Measurements from ENCODE around the gene VARS1. TPM values are rescaled to one million over a fixed set of nuclear protein-coding genes. Genes with fewer than 3 reads are reported as not detected.

Gene VARS1
- total and polyA plus RNA-seq, 10 donors = 31.1 to 97.3 (median 49.4) TPM

GRCh38 chr6:31837369-31838113 is 42.0 kb upstream of the VARS1 start:
- H3K36me3 ChIP-seq = peaks cover 0 to 66% (median 47%) of the 10 kb centered on the region in 6 donors

DNA sequence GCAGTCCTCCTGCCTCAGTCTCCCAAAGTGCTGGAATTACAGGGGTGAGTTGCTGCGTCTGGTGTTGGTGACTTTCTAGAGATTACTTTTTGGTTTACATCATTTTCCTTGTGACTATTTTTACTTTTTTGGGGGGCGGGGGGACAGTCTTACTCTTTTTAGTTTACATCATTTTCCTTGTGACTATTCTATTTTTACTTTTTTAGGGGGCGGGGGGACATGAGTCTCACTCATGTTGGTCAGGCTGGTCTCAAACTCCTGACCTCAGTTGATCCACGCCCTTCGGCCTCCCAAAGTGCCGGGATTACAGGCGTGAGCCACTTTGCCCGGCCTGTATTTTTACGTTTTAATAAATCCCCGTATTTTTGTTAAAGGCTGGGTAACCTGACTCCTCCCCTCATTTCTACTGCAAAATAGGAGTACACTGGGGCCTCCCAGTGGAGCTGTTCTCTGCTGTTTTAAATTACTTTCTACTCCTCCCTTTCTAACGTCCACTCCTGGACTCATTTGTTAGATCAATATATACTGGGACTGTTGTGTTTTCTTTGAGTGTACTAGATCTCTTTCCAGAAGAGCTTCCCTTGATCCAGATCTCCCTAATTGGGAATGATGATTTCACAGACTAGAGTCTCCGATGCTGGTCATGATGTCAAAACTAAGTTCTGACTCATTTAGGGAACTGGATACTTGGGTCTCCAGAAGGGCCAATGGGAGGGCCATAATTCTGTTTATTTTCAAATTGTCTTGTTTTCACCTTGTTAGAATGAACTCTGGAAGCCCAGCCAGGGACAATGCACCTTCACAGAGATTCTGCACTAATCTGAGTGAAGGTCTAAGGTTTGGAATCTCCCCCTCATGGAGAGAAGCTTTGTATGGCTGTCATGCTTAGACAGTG is 41.2 kb upstream of the VARS1 start:
- intact Hi-C loops (cut with DNase I; ENCODE audit: low total_unique reads) = no loop called here
- Histone ChIP-seq H3K9me3 (no peaks in the 10 kb centered on the region), H3K36me3 (peaks cover 0 to 58% (median 46%) of the 10 kb centered on the region in 6 donors), H3K27me3 (replicated peaks in 1 of 7) (no peaks in the 10 kb centered on the region), H3K4me3 (peak overlapping the region; percentile 71 to 92 (median 79)), H3K27ac (peak overlapping the region; percentile 92 to 98 (median 96)), H3K4me1 (peaks cover 38 to 73% (median 69%) of the 10 kb centered on the region in 6 donors)
- TF ChIP-seq CTCF (IDR thresholded peaks at IDR 0.05 in 8 of 11, conservative IDR thresholded peaks at IDR 0.05 in 3 of 11) = no peak
- no peak for TF ChIP-seq POLR2AphosphoS5 (IDR thresholded peaks at IDR 0.05)
- TF ChIP-seq POLR2A (IDR thresholded peaks at IDR 0.05) = no peak
- WGBS, 5 donors = 16 to 26% (median 20%) methylated on average over 12 of the region's 12 CpGs
- DNase-seq = no peak

More at GRCh38 chr6:31837369-31838113, 42.0 kb upstream of the VARS1 start:
- Histone ChIP-seq H3K27ac (peak overlapping the region in 7 of 8 donors; percentile 94 to 98 (median 96)), H3K4me1 (peaks cover 38 to 65% (median 61%) of the 10 kb centered on the region in 6 donors), H3K27me3 (replicated peaks in 1 of 7) (no peaks in the 10 kb centered on the region), H3K9me3 (no peaks in the 10 kb centered on the region), H3K4me3 (peak overlapping the region in 7 of 8 donors; percentile 15 to 90 (median 79))
- TF ChIP-seq POLR2A (IDR thresholded peaks at IDR 0.05) (no peak), POLR2AphosphoS5 (IDR thresholded peaks at IDR 0.05) (no peak), CTCF (IDR thresholded peaks at IDR 0.05 in 8 of 11, conservative IDR thresholded peaks at IDR 0.05 in 3 of 11) (no peak)
- DNase-seq = peak; percentile 5
- intact Hi-C loops (cut with DNase I; ENCODE audit: low total_unique reads) = no loop called here
- 0 to 17% (median 8%) methylated on average over 1 of the region's 1 CpG for WGBS, 5 donors

GRCh38 chr6:31836047-31836473 is 40.5 kb upstream of the VARS1 start:
- Histone ChIP-seq H3K27ac (peak overlapping the region; percentile 92 to 98 (median 96)), H3K4me1 (peaks cover 45 to 80% (median 75%) of the 10 kb centered on the region in 6 donors), H3K36me3 (peaks cover 0 to 51% (median 41%) of the 10 kb centered on the region in 6 donors), H3K27me3 (replicated peaks in 1 of 7) (no peaks in the 10 kb centered on the region), H3K9me3 (no peaks in the 10 kb centered on the region), H3K4me3 (peak overlapping the region; percentile 71 to 92 (median 79))
- DNase-seq = peak; percentile 56
- intact Hi-C loops (cut with DNase I; ENCODE audit: low total_unique reads) = no loop called here
- WGBS, 5 donors = 7 to 21% (median 11%) methylated on average over 14 of the region's 14 CpGs
- no peak for TF ChIP-seq POLR2AphosphoS5 (IDR thresholded peaks at IDR 0.05)
- no peak for TF ChIP-seq CTCF (IDR thresholded peaks at IDR 0.05 in 8 of 11, conservative IDR thresholded peaks at IDR 0.05 in 3 of 11)
- no peak for TF ChIP-seq POLR2A (IDR thresholded peaks at IDR 0.05)
